Endothelial cell of umbilical vein (primary cell): ENCODE measurements around the gene ADGRD1. TPM values are rescaled to one million over a fixed set of nuclear protein-coding genes. Genes with fewer than 3 reads are reported as not detected.

Experiments used
- BruUV-seq: library from RNA; stranded (reverse); fragments of 400-500 nt; replicated peaks from 2 replicates; lab custom pipeline; 2021; lab: Mats Ljungman, UMichigan
- CTCF ChIA-PET: fragments of 300-600, 350-600 bp; sonication (Branson Sonifier 250); formaldehyde crosslinking; loops from one replicate; lab custom pipeline; 2021; ENCODE audit warnings: antibody characterized with exemption, inconsistent platforms; lab: Charles Lee
- POLR2A ChIA-PET: fragments of 300-600, 350-600 bp; sonication (Branson Sonifier 250); formaldehyde crosslinking; loops from one replicate; lab custom pipeline; 2021; ENCODE audit warnings: antibody characterized with exemption, inconsistent platforms; lab: Charles Lee
- DNase-seq: peaks from one replicate; pipeline ENCODE4 v3.0.0-alpha.2; 2011; ENCODE audit warnings: low read depth, low spot score
- FAIRE-seq: peaks from 2 replicates; lab custom pipeline; 2011; peaks lifted over from hg19 to GRCh38; lab: Jason Lieb, UNC
- H2AFZ ChIP-seq: 2 replicates; pipeline ENCODE4 v1.6.0; 2012; ENCODE audit warnings: low read depth, low read length, control low read depth, inconsistent platforms
- H3K27ac ChIP-seq: 2 replicates; pipeline ENCODE4 v1.5.1; 2011; ENCODE audit warnings: low read depth, mild to moderate bottlenecking, control low read depth, low read length, moderate library complexity; ENCODE audit not compliant: insufficient read depth
- H3K27me3 ChIP-seq, 2 experiments: 2 replicates each; pipeline versions ENCODE4 v1.6.0 to v1.6.1; 2011; ENCODE audit warnings: low read length in 2 of 2, mixed read lengths in 1 of 2; ENCODE audit not compliant: control insufficient read depth in 2 of 2, insufficient read depth in 2 of 2
- H3K36me3 ChIP-seq, 2 experiments: 2 replicates in 1 of 2; 3 replicates in 1 of 2; pipeline ENCODE4 v1.5.1; 2011; ENCODE audit warnings: low read length in 2 of 2, mild to moderate bottlenecking in 1 of 2, moderate library complexity in 1 of 2; ENCODE audit not compliant: control insufficient read depth in 2 of 2, insufficient read depth in 2 of 2; ENCODE audit errors: extremely low read depth in 1 of 2
- H3K4me1 ChIP-seq: 3 replicates; pipeline ENCODE4 v1.5.1; 2011; ENCODE audit warnings: mild to moderate bottlenecking, low read length; ENCODE audit not compliant: control insufficient read depth, insufficient read depth; ENCODE audit errors: extremely low read depth
- H3K4me2 ChIP-seq: 2 replicates; pipeline ENCODE4 v1.6.1; 2011; ENCODE audit warnings: low read length, control low read depth, mixed read lengths; ENCODE audit not compliant: insufficient read depth
- H3K4me3 ChIP-seq, 3 experiments: fragments of 200-600 bp in 1 of 3; sonication (generic), shearing (Covaris generic) in 1 of 3; replicated peaks in 1 of 3; 2 replicates each; pipeline ENCODE4 v1.5.1; 2011 to 2016; ENCODE audit warnings: control low read depth in 3 of 3, low read length in 3 of 3, mild to moderate bottlenecking in 2 of 3, inconsistent platforms in 1 of 3, low read depth in 1 of 3, moderate library complexity in 1 of 3; ENCODE audit not compliant: insufficient read depth in 1 of 3
- H3K79me2 ChIP-seq: 2 replicates; pipeline ENCODE4 v1.6.0; 2012; ENCODE audit warnings: low read length, inconsistent platforms; ENCODE audit not compliant: control insufficient read depth, insufficient read depth
- H3K9ac ChIP-seq: replicated peaks from 2 replicates; pipeline ENCODE3; 2011; ENCODE audit warnings: low read length, control low read depth; ENCODE audit not compliant: insufficient read depth; ENCODE audit errors: extremely low read depth
- H3K9me1 ChIP-seq: replicated peaks from 3 replicates; pipeline ENCODE4 v1.6.0; 2011; ENCODE audit warnings: mild to moderate bottlenecking, low read length; ENCODE audit not compliant: control insufficient read depth, insufficient read depth; ENCODE audit errors: extremely low read depth
- H3K9me3 ChIP-seq: replicated peaks from 2 replicates; pipeline ENCODE4 v1.5.1; 2012; ENCODE audit warnings: low read length, inconsistent platforms; ENCODE audit not compliant: control insufficient read depth, insufficient read depth
- H4K20me1 ChIP-seq: replicated peaks from 2 replicates; pipeline ENCODE3; 2011; ENCODE audit warnings: mild to moderate bottlenecking, low read length; ENCODE audit not compliant: control insufficient read depth, insufficient read depth; ENCODE audit errors: extremely low read depth
- EZH2 ChIP-seq: IDR thresholded peaks from 2 replicates; pipeline ENCODE4 v1.6.1; 2012; ENCODE audit warnings: borderline replicate concordance, low read depth, mild to moderate bottlenecking, moderate library complexity, low read length, inconsistent platforms; ENCODE audit not compliant: severe bottlenecking
- FOS ChIP-seq: IDR thresholded peaks from 2 replicates; pipeline ENCODE4 v1.6.1; 2011; ENCODE audit warnings: mild to moderate bottlenecking, low read length, moderate library complexity, borderline replicate concordance; ENCODE audit not compliant: insufficient read depth
- GATA2 ChIP-seq: IDR thresholded peaks from 2 replicates; pipeline ENCODE4 v1.7.0; 2011; ENCODE audit warnings: low read depth, mild to moderate bottlenecking, moderate library complexity, mixed read lengths, low read length; ENCODE audit not compliant: insufficient read length, insufficient read depth
- JUN ChIP-seq: IDR thresholded peaks from 2 replicates; pipeline ENCODE4 v1.6.1; 2011; ENCODE audit warnings: borderline replicate concordance, low read depth; ENCODE audit not compliant: insufficient read length, insufficient read depth
- MYC ChIP-seq: IDR thresholded peaks from one replicate; pipeline ENCODE4 v1.6.1; 2011; ENCODE audit warnings: mild to moderate bottlenecking, low read depth, low read length
- POLR2A ChIP-seq: IDR thresholded peaks from 2 replicates; pipeline ENCODE4 v1.6.1; 2012; ENCODE audit warnings: low read depth, mild to moderate bottlenecking, control low read depth, low read length
- POLR2AphosphoS5 ChIP-seq: IDR thresholded peaks from 2 replicates; pipeline ENCODE4 v1.6.1; 2012; ENCODE audit warnings: low read depth, mild to moderate bottlenecking, control low read depth, low read length, moderate library complexity; ENCODE audit not compliant: insufficient read depth
- dilution Hi-C: fragments of 300-500 bp; cut with MboI; formaldehyde crosslinking; loops from one replicate; pipeline ENCODE4 v1.15.0; 2019; ENCODE audit warnings: low sequenced_read_pairs; ENCODE audit not compliant: extremely low pct_ligation_motif_present
- intact Hi-C: fragments of 100-400 bp; cut with micrococcal nuclease; formaldehyde crosslinking; loops from one replicate; pipeline ENCODE4 v1.10.0; 2022
- polyA plus RNA-seq, 4 experiments: library from polyadenylated mRNA; depleted of rRNA in 3 of 4; stranded (reverse) in 3 of 4; unstranded in 1 of 4; fragments of >200 nt; gene quantifications; 2 replicates each; pipeline versions ENCODE4 v1.2.1 to v1.2.3, GENCODE V29; 2011 to 2012; ENCODE audit warnings: missing spikeins in 1 of 4
- total RNA-seq: library from RNA; stranded (reverse); gene quantifications from 2 replicates; pipeline ENCODE4 v1.2.3, GENCODE V29; 2021
- TF ChIP-seq, protein P1 (sequence below), 2 donors: IDR thresholded peaks; 1 replicate in 1 of 2; 2 replicates in 1 of 2; pipeline ENCODE4 v1.5.1; 2011; ENCODE audit warnings: low read length in 2 of 2, mild to moderate bottlenecking in 2 of 2, moderate library complexity in 2 of 2, control low read depth in 1 of 2, inconsistent platforms in 1 of 2, low read depth in 1 of 2; ENCODE audit not compliant: insufficient read depth in 1 of 2; ENCODE audit errors: extremely low read depth in 1 of 2
- TF ChIP-seq, protein P2 (sequence below): IDR thresholded peaks from 2 replicates; pipeline ENCODE4 v1.6.1; 2011; ENCODE audit not compliant: insufficient read depth, insufficient read length

The ADGRD1 gene
- total and polyA plus RNA-seq, 2 donors (not counting 3 experiments of a cell fraction or from before 2014, with no cell fraction given), result 0.07 TPM; not detected in 1

DNA sequence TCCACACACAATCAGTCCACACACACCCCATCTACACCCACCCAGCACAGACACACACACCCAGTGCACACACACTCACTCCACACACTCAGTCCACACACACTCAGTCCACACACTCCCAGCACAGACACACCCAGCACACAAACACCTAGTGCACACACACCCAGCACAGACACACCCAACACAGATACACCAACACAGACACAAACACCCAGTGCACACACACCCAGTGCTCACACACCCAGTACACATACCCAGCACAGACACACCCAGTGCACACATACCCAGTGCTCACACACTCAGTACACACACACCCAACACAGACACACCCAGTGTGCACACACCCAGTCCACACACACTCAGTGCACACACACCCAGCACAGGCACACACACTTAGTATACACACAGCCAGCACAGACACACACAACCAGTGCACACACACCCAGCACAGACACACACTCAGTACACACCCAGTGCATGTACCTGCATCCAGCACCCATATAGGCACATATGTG lies 63.8 kb downstream of the ADGRD1 start:
- TF ChIP-seq GATA2 (no peak), JUN (no peak), POLR2AphosphoS5 (no peak), EZH2 (no peak), FOS (no peak), POLR2A (no peak), MYC (no peak)
- TF ChIP-seq, protein P1, sequence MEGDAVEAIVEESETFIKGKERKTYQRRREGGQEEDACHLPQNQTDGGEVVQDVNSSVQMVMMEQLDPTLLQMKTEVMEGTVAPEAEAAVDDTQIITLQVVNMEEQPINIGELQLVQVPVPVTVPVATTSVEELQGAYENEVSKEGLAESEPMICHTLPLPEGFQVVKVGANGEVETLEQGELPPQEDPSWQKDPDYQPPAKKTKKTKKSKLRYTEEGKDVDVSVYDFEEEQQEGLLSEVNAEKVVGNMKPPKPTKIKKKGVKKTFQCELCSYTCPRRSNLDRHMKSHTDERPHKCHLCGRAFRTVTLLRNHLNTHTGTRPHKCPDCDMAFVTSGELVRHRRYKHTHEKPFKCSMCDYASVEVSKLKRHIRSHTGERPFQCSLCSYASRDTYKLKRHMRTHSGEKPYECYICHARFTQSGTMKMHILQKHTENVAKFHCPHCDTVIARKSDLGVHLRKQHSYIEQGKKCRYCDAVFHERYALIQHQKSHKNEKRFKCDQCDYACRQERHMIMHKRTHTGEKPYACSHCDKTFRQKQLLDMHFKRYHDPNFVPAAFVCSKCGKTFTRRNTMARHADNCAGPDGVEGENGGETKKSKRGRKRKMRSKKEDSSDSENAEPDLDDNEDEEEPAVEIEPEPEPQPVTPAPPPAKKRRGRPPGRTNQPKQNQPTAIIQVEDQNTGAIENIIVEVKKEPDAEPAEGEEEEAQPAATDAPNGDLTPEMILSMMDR (IDR thresholded peaks at IDR 0.05; ENCODE audit: extremely low read depth in 1 of 2, insufficient read depth in 1 of 2, low read depth in 1 of 2, low read length in 2 of 2), result no peak
- TF ChIP-seq, protein P2, sequence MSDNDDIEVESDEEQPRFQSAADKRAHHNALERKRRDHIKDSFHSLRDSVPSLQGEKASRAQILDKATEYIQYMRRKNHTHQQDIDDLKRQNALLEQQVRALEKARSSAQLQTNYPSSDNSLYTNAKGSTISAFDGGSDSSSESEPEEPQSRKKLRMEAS, result no peak
- FAIRE-seq (no peak), DNase-seq (no peak)
- POLR2A ChIA-PET, result no interaction called here
- CTCF ChIA-PET, result no interaction called here
- H3K9ac ChIP-seq, result no peak overlapping the region
- intact Hi-C loops, result no loop called here
- H3K36me3 ChIP-seq, result no peaks in the 10 kb centered on the region
- H3K4me2 ChIP-seq, result no peak overlapping the region
- no peak overlapping the region for H2AFZ ChIP-seq
- no peak overlapping the region for H3K4me3 ChIP-seq
- BruUV-seq, result no TSS peak
- no peaks in the 10 kb centered on the region for H4K20me1 ChIP-seq
- H3K27ac ChIP-seq, result no peak overlapping the region
- no peaks in the 10 kb centered on the region for H3K27me3 ChIP-seq
- H3K9me1 ChIP-seq, result no peaks in the 10 kb centered on the region
- dilution Hi-C loops, result no loop called here
- H3K9me3 ChIP-seq, result no peaks in the 10 kb centered on the region
- no peaks in the 10 kb centered on the region for H3K79me2 ChIP-seq
- H3K4me1 ChIP-seq, result no peaks in the 10 kb centered on the region
